H9 (cell line): ENCODE measurements around the gene C2orf81. TPM values are rescaled to one million over a fixed set of nuclear protein-coding genes. Genes with fewer than 3 reads are reported as not detected.

ENCODE experiments used
- DNase-seq: peaks from one replicate; pipeline ENCODE4 v3.0.0-alpha.2; 2017
- H2AFZ ChIP-seq: one replicate; pipeline ENCODE4 v1.6.1; 2013; ENCODE audit warnings: mild to moderate bottlenecking, low read length, control low read depth, moderate library complexity
- H2AK5ac ChIP-seq: 2 replicates; pipeline ENCODE4 v1.6.1; 2013; ENCODE audit warnings: low read length, control low read depth, mixed read lengths; ENCODE audit not compliant: insufficient read length
- H2BK120ac ChIP-seq: one replicate; pipeline ENCODE4 v1.6.1; 2013; ENCODE audit warnings: low read depth, mild to moderate bottlenecking, low read length, control low read depth, inconsistent platforms; ENCODE audit not compliant: poor library complexity, severe bottlenecking
- H2BK12ac ChIP-seq: 2 replicates; pipeline ENCODE4 v1.6.1; 2013; ENCODE audit warnings: low read length, control low read depth, mixed read lengths, low read depth; ENCODE audit not compliant: insufficient read length
- H2BK15ac ChIP-seq: 2 replicates; pipeline ENCODE4 v1.6.1; 2013; ENCODE audit warnings: low read depth, low read length, control low read depth
- H2BK20ac ChIP-seq: one replicate; pipeline ENCODE4 v1.6.1; 2013; ENCODE audit warnings: low read depth, mild to moderate bottlenecking, low read length, control low read depth, inconsistent platforms; ENCODE audit not compliant: poor library complexity, severe bottlenecking
- H2BK5ac ChIP-seq: 2 replicates; pipeline ENCODE4 v1.6.1; 2013; ENCODE audit warnings: low read length, control low read depth, mixed read lengths; ENCODE audit not compliant: insufficient read length
- H3K14ac ChIP-seq: 2 replicates; pipeline ENCODE4 v1.6.1; 2013; ENCODE audit warnings: low read length, control low read depth; ENCODE audit not compliant: insufficient read depth
- H3K18ac ChIP-seq: 2 replicates; pipeline ENCODE4 v1.6.1; 2013; ENCODE audit warnings: low read depth, mild to moderate bottlenecking, mixed read lengths, low read length, control low read depth; ENCODE audit not compliant: insufficient read length
- H3K23ac ChIP-seq: 2 replicates; pipeline ENCODE4 v1.6.1; 2013; ENCODE audit warnings: low read length, control low read depth, mixed read lengths, low read depth; ENCODE audit not compliant: insufficient read length
- H3K23me2 ChIP-seq: 2 replicates; pipeline ENCODE4 v1.6.1; 2013; ENCODE audit warnings: low read depth, mild to moderate bottlenecking, mixed read lengths, low read length, control low read depth; ENCODE audit not compliant: insufficient read length, poor library complexity, severe bottlenecking
- H3K27ac ChIP-seq: 2 replicates; pipeline ENCODE4 v1.5.1; 2013; ENCODE audit warnings: low read length, control low read depth, mixed read lengths, low read depth; ENCODE audit not compliant: insufficient read length
- H3K27me3 ChIP-seq: 2 replicates; pipeline ENCODE4 v1.6.1; 2013; ENCODE audit warnings: low read length, control low read depth, inconsistent platforms; ENCODE audit not compliant: insufficient read depth
- H3K4ac ChIP-seq: 2 replicates; pipeline ENCODE4 v1.6.1; 2013; ENCODE audit warnings: low read depth, mild to moderate bottlenecking, control low read depth, inconsistent platforms, low read length, moderate library complexity
- H3K4me1 ChIP-seq: 2 replicates; pipeline ENCODE4 v1.6.1; 2013; ENCODE audit warnings: low read length, control low read depth, inconsistent platforms; ENCODE audit not compliant: insufficient read depth
- H3K4me2 ChIP-seq: 2 replicates; pipeline ENCODE4 v1.6.1; 2013; ENCODE audit warnings: low read length, control low read depth, mixed read lengths; ENCODE audit not compliant: insufficient read length, insufficient read depth
- H3K56ac ChIP-seq: 2 replicates; pipeline ENCODE4 v1.6.1; 2013; ENCODE audit warnings: low read depth, mild to moderate bottlenecking, mixed read lengths, low read length, control low read depth; ENCODE audit not compliant: insufficient read length
- H3K79me1 ChIP-seq: 2 replicates; pipeline ENCODE4 v1.6.1; 2013; ENCODE audit warnings: low read depth, mild to moderate bottlenecking, moderate library complexity, low read length, control low read depth, inconsistent platforms; ENCODE audit not compliant: insufficient read depth, poor library complexity, severe bottlenecking
- H3K79me2 ChIP-seq: 2 replicates; pipeline ENCODE4 v1.6.1; 2013; ENCODE audit warnings: low read length, control low read depth, inconsistent platforms; ENCODE audit not compliant: insufficient read depth
- H3K9ac ChIP-seq: 2 replicates; pipeline ENCODE4 v1.6.1; 2013; ENCODE audit warnings: low read length, control low read depth, mixed read lengths; ENCODE audit not compliant: insufficient read length; ENCODE audit errors: extremely low read depth
- H3K9me3 ChIP-seq: one replicate; pipeline ENCODE4 v1.6.1; 2013; ENCODE audit warnings: low read depth, low read length, inconsistent platforms; ENCODE audit not compliant: control insufficient read depth
- H3T11ph ChIP-seq: one replicate; pipeline ENCODE4 v1.6.1; 2013; ENCODE audit warnings: mild to moderate bottlenecking, low read length, control low read depth, inconsistent platforms
- H4K20me1 ChIP-seq: one replicate; pipeline ENCODE4 v1.6.1; 2013; ENCODE audit not compliant: control insufficient read depth, insufficient read length, insufficient read depth
- H4K5ac ChIP-seq: 2 replicates; pipeline ENCODE4 v1.6.1; 2013; ENCODE audit warnings: low read depth, mild to moderate bottlenecking, mixed read lengths, low read length, control low read depth; ENCODE audit not compliant: insufficient read length
- H4K8ac ChIP-seq: replicated peaks from 2 replicates; pipeline ENCODE4 v1.6.1; 2013; ENCODE audit warnings: low read length, control low read depth, mixed read lengths, low read depth; ENCODE audit not compliant: insufficient read length
- H4K91ac ChIP-seq: 2 replicates; pipeline ENCODE4 v1.6.1; 2013; ENCODE audit warnings: low read depth, mild to moderate bottlenecking, moderate library complexity, mixed read lengths, low read length, control low read depth; ENCODE audit not compliant: insufficient read length
- H3K27ac Mint-ChIP-seq, 3 experiments: 2 replicates in 2 of 3; 3 replicates in 1 of 3; pipeline ENCODE4 v1.8.0; 2020 to 2021; ENCODE audit warnings: mixed read lengths in 3 of 3, mild to moderate bottlenecking in 1 of 3, moderate library complexity in 1 of 3
- H3K27me3 Mint-ChIP-seq: 2 replicates; pipeline ENCODE4 v1.8.0; 2021; ENCODE audit warnings: low read depth, mild to moderate bottlenecking, moderate library complexity, mixed read lengths
- H3K36me3 Mint-ChIP-seq, 3 experiments: 2 replicates in 2 of 3; 3 replicates in 1 of 3; pipeline ENCODE4 v1.8.0; 2020 to 2021; ENCODE audit warnings: low read depth in 3 of 3, mixed read lengths in 3 of 3; ENCODE audit not compliant: insufficient read depth in 1 of 3
- H3K4me1 Mint-ChIP-seq, 2 experiments: 2 replicates each; pipeline ENCODE4 v1.8.0; 2020; ENCODE audit warnings: mixed read lengths in 2 of 2
- H3K4me3 Mint-ChIP-seq, 2 experiments: 2 replicates in 1 of 2; 3 replicates in 1 of 2; pipeline ENCODE4 v1.8.0; 2020 to 2021; ENCODE audit warnings: mild to moderate bottlenecking in 2 of 2, mixed read lengths in 2 of 2, moderate library complexity in 1 of 2
- H3K9me3 Mint-ChIP-seq, 2 experiments: 2 replicates in 1 of 2; 3 replicates in 1 of 2; pipeline ENCODE4 v1.8.0; 2020; ENCODE audit warnings: mild to moderate bottlenecking in 2 of 2, mixed read lengths in 2 of 2, moderate library complexity in 1 of 2
- CTCF ChIP-seq: fragments of 200-600 bp; sonication (generic); conservative IDR thresholded peaks from 3 replicates; pipeline ENCODE4 v1.8.0; 2021; ENCODE audit warnings: antibody characterized with exemption, mild to moderate bottlenecking
- WGBS: extraction: QIAGEN DNeasy Blood & Tissue Kit; methylation state at CpG from one replicate; pipeline ENCODE4 v1.1.7; 2013; ENCODE audit warnings: missing lambda C conversion rate, low lambda C conversion rate, mixed read lengths; ENCODE audit not compliant: insufficient read length; ENCODE audit errors: extremely low coverage; 5-methylcytosine and 5-hydroxymethylcytosine counted together
- total RNA-seq: library from RNA; stranded (reverse); gene quantifications from 2 replicates; pipeline ENCODE4 v1.2.1, GENCODE V29; 2021

Gene C2orf81
- total RNA-seq, 1 experiment from 2014 or later, result 3.5 TPM

GRCh38 chr2:74457129-74457548 is 35.7 kb upstream of the C2orf81 start:
- H3K23ac ChIP-seq, result no peak overlapping the region
- no peak for DNase-seq
- peak overlapping the region; percentile 50 for H3K9ac ChIP-seq
- peak overlapping the region; percentile 97 to 99 (median 97) for H3K27ac Mint-ChIP-seq
- TF ChIP-seq CTCF, result no peak
- H2BK20ac ChIP-seq, result no peak overlapping the region
- peak overlapping the region; percentile 92 for H3K4me2 ChIP-seq
- no peak overlapping the region for H3K56ac ChIP-seq
- H4K5ac ChIP-seq, result no peak overlapping the region
- H3K27me3 Mint-ChIP-seq, result no peaks in the 10 kb centered on the region
- H2AFZ ChIP-seq, result no peak overlapping the region
- peaks cover 2 to 20% (median 18%) of the 10 kb centered on the region in 3 experiments; a peak in 5 of 7 replicates for H3K36me3 Mint-ChIP-seq
- peaks cover 30 to 36% of the 10 kb centered on the region in 2 experiments for H3K4me1 Mint-ChIP-seq
- no peak overlapping the region for H2BK12ac ChIP-seq
- H3K27ac ChIP-seq, result no peak overlapping the region
- H3K14ac ChIP-seq, result peak overlapping the region; percentile 9; the same call in 1 of the 2 replicates
- H2AK5ac ChIP-seq, result no peak overlapping the region
- H2BK120ac ChIP-seq, result no peak overlapping the region
- peaks cover 2% of the 10 kb centered on the region for H4K20me1 ChIP-seq
- no peak overlapping the region; the same call in 1 of the 2 replicates for H2BK15ac ChIP-seq
- no peak overlapping the region for H3T11ph ChIP-seq
- no peak overlapping the region for H3K4ac ChIP-seq
- no peaks in the 10 kb centered on the region for H3K79me1 ChIP-seq
- peaks cover 2% of the 10 kb centered on the region; the same call in 1 of the 2 replicates for H3K4me1 ChIP-seq
- WGBS, result no CpG with 5 or more reads among the region's 27 CpGs
- H4K8ac ChIP-seq, result no peak overlapping the region
- H3K4me3 Mint-ChIP-seq, result peak overlapping the region; percentile 96 to 97
- no peaks in the 10 kb centered on the region for H3K27me3 ChIP-seq
- no peaks in the 10 kb centered on the region for H3K9me3 Mint-ChIP-seq
- H3K18ac ChIP-seq, result peak overlapping the region; percentile 16
- H4K91ac ChIP-seq, result no peak overlapping the region
- H3K23me2 ChIP-seq, result peaks cover 18% of the 10 kb centered on the region
- no peaks in the 10 kb centered on the region for H3K9me3 ChIP-seq
- H2BK5ac ChIP-seq, result no peak overlapping the region
- H3K79me2 ChIP-seq, result no peaks in the 10 kb centered on the region
